Pancreas (tissue), 10 donors: Measurements from ENCODE around the gene MARS1. TPM values are rescaled to one million over a fixed set of nuclear protein-coding genes. Genes with fewer than 3 reads are reported as not detected.
A peak's percentile ranks its signal among the peaks of the same experiment; 100 is the strongest.

ENCODE experiments used
- ATAC-seq, 4 donors: fragments of 200-7000 bp; cut with Tn5 transposase; one replicate each; pipeline versions ENCODE4 v1.8.0 to v1.9.1; 2020; ENCODE audit warnings: mild to moderate bottlenecking in 4 of 4, moderate library complexity in 4 of 4
- DNase-seq, 6 donors: peaks; one replicate each; pipeline ENCODE4 v3.0.0-alpha.2; 2020
- FAIRE-seq: peaks from 2 replicates; lab custom pipeline; 2012; peaks lifted over from hg19 to GRCh38; lab: Jason Lieb, UNC
- H3K27ac ChIP-seq, 4 donors: fragments of 200-600 bp; sonication (generic); 1 replicate in 3 of 4; 2 replicates in 1 of 4; pipeline versions ENCODE4 v1.5.0 to v1.8.0; 2020
- H3K27me3 ChIP-seq, 4 donors: fragments of 200-600 bp; one replicate each; pipeline ENCODE4 v1.8.0; 2021
- H3K36me3 ChIP-seq, 3 donors: fragments of 200-600 bp; sonication (generic) in 1 of 3; one replicate each; pipeline versions ENCODE4 v1.5.0 to v1.8.0; 2020 to 2021
- H3K4me1 ChIP-seq, 3 donors: fragments of 200-600 bp; one replicate each; pipeline ENCODE4 v1.8.0; 2021
- H3K4me3 ChIP-seq, 4 donors: fragments of 200-600 bp; sonication (generic) in 2 of 4; one replicate each; pipeline versions ENCODE4 v1.5.0 to v1.8.0; 2020 to 2021
- H3K9me3 ChIP-seq, 4 donors: fragments of 200-600 bp; one replicate each; pipeline ENCODE4 v1.8.0; 2021
- CTCF ChIP-seq, 4 donors: fragments of 200-600 bp; sonication (generic) in 3 of 4; IDR thresholded peaks; one replicate each; pipeline versions ENCODE4 v1.5.0 to v1.8.0; 2021; ENCODE audit warnings: antibody characterized with exemption in 4 of 4
- WGBS, 2 donors: extraction: QIAGEN DNeasy Blood & Tissue Kit; methylation state at CpG; one replicate each; pipeline ENCODE4 v1.1.7; 2013; 5-methylcytosine and 5-hydroxymethylcytosine counted together
- intact Hi-C, 3 donors: fragments of 100-400 bp; cut with DNase I; formaldehyde crosslinking; loops; one replicate each; pipeline versions ENCODE4 v1.11.1 to v1.14.2; 2022
- polyA plus RNA-seq, 2 donors: library from polyadenylated mRNA; stranded (reverse); fragments of 200-250 nt; gene quantifications; one replicate each; pipeline ENCODE4 v1.2.3, GENCODE V29; 2013
- total RNA-seq, 6 donors: library from RNA; stranded (reverse); fragmentation: NEBNext Ultra II Directional in 4 of 6; extraction: Animal tissue kit (Norgen Biotek cat#: 25700) in 4 of 6; gene quantifications; one replicate each; pipeline versions ENCODE4 v1.2.1 to v1.2.4, GENCODE V29; 2021 to 2023
- donor health status: healthy with polysubstance abuse.
- donor health status: DM: no; HTN: no; CAD: no; lungs with moderate emphysema.
- donor health status: DM: no; HTN: no; CAD: no.
- donor health status: control.
- donor health status: control.
- donor health status: Bipolar disorder and iron deficiency.
- donor health status: DM: yes; HTN: yes; CAD: no.
- donor health status: DM: no; HTN: no; CAD: no.
- donor health status: DM: no; HTN: no; CAD: no.
- donor health status: DM: yes; HTN: yes; CAD: no.

The MARS1 gene
- total and polyA plus RNA-seq, 8 donors: 33.4 to 210 (median 88.8) TPM

GRCh38 chr12:57547288-57548012 lies 59.6 kb downstream of the MARS1 start:
- Histone ChIP-seq H3K4me3 (peak overlapping the region in 2 of 4 donors; percentile 94 to 98), H3K27me3 (no peaks in the 10 kb centered on the region), H3K27ac (no peak overlapping the region), H3K9me3 (no peaks in the 10 kb centered on the region), H3K4me1 (peaks cover 0 to 12% (median 5%) of the 10 kb centered on the region in 3 donors), H3K36me3 (no peaks in the 10 kb centered on the region)
- ATAC-seq (no peak), DNase-seq (no peak), FAIRE-seq (peak; percentile 69)
- no peak for TF ChIP-seq CTCF (IDR thresholded peaks at IDR 0.05)
- intact Hi-C loops: no loop called here
- WGBS, 2 donors: 19 to 20% methylated on average over 9 of the region's 9 CpGs

GRCh38 chr12:57548013-57548315 lies 60.1 kb downstream of the MARS1 start:
- H3K9me3 ChIP-seq: no peaks in the 10 kb centered on the region
- no peaks in the 10 kb centered on the region for H3K36me3 ChIP-seq
- ATAC-seq (no peak), DNase-seq (no peak), FAIRE-seq (no peak)
- no peak for TF ChIP-seq CTCF (IDR thresholded peaks at IDR 0.05)
- peaks cover 0 to 12% (median 5%) of the 10 kb centered on the region in 3 donors for H3K4me1 ChIP-seq
- WGBS, 2 donors: 90 to 96% methylated on average over 2 of the region's 2 CpGs
- no peak overlapping the region for H3K4me3 ChIP-seq
- H3K27ac ChIP-seq: no peak overlapping the region
- no peaks in the 10 kb centered on the region for H3K27me3 ChIP-seq
- intact Hi-C loops: no loop called here

DNA sequence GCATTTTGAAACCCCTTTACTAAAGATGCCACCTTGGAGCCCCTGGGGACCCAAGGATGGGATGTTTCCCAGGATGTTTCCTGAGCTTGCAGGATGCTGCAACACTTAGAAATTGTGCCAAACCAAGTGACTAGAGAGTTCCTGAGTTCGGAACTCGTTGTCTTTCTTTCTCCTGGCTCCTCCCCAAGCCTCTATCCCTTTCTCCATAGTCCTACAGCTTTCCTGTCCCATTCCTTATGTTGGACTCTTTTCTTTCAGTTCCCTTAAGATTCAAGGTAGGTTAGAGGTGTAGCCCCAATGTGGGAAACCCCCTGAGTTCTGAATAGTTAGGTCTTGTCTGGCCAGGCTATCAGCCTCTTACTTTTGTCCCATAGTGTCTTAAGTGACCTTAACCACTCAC lies 60.6 kb downstream of the MARS1 start:
- DNase-seq: no peak
- intact Hi-C loops: no loop called here
- no peak overlapping the region for H3K27ac ChIP-seq
- H3K4me1 ChIP-seq: peaks cover 0 to 12% (median 5%) of the 10 kb centered on the region in 3 donors
- H3K36me3 ChIP-seq: no peaks in the 10 kb centered on the region
- no peak for FAIRE-seq
- H3K4me3 ChIP-seq: no peak overlapping the region
- 41 to 51% methylated on average over 2 of the region's 2 CpGs for WGBS, 2 donors
- ATAC-seq: no peak
- TF ChIP-seq CTCF (IDR thresholded peaks at IDR 0.05): no peak
- H3K9me3 ChIP-seq: no peaks in the 10 kb centered on the region
- no peaks in the 10 kb centered on the region for H3K27me3 ChIP-seq

- DNase-seq (no peak), FAIRE-seq (no peak), ATAC-seq (no peak)
- 47 to 51% methylated on average over 13 of the region's 13 CpGs for WGBS, 2 donors
- intact Hi-C loops: no loop called here
- peaks cover 0 to 12% (median 5%) of the 10 kb centered on the region in 3 donors for H3K4me1 ChIP-seq
- no peaks in the 10 kb centered on the region for H3K9me3 ChIP-seq
- no peak for TF ChIP-seq CTCF (IDR thresholded peaks at IDR 0.05)
- no peaks in the 10 kb centered on the region for H3K27me3 ChIP-seq
- H3K27ac ChIP-seq: no peak overlapping the region
- no peaks in the 10 kb centered on the region for H3K36me3 ChIP-seq
- peak overlapping the region in 2 of 4 donors; percentile 5 to 40 for H3K4me3 ChIP-seq
Measured at GRCh38 chr12:57549203-57549908, 61.5 kb downstream of the MARS1 start.
